Measurements from ENCODE around the gene LYPD4.

Gene LYPD4

GRCh38 chr19:41872775-41873647 lies 28.5 kb upstream of the LYPD4 start:
- peak; percentile 98 for FAIRE-seq

GRCh38 chr19:41872384-41872774 lies 27.9 kb upstream of the LYPD4 start:
- no peak for FAIRE-seq

DNA sequence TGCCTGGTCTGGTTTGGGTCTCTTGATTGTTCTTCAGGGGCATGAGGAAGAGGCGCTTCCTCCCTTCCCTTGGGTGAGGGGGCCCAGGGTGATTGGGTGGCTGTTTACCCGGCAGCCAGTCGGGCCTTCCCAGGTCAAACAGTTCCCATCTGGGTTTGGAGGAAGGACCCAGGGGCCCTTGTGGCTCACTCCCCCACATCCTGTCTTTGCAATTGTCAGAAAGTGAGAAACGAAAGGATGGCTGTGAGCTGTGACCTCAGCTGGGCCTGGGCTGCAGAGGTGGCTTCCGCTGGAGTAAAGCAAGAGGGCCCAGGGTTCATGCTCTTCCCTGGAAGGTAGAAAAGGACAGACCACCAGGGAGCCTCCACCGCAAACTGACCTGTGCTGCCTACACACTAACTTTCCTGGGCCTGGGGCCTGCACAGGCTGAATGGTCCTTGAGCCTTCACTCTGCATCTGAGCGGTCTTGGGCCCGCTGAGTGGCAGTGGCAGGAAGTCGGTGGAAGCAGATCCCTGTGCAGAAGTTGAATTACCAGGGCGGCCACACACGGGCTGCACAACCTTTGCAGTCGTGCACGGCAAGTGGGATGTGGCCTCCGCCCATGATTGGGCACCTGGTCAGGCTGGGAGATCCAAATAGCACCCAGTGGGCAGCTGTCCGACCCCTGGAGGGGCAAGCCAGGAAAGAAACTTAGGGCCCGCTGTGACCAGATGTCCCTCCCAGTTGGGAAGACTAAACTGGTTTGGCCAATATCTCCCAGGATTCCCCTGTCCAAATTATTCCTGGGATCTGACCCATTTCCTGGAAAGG lies 27.3 kb upstream of the LYPD4 start:
- peak; percentile 72 for FAIRE-seq

GRCh38 chr19:41870401-41870873 lies 26.0 kb upstream of the LYPD4 start:
- peak; percentile 97 for FAIRE-seq

DNA sequence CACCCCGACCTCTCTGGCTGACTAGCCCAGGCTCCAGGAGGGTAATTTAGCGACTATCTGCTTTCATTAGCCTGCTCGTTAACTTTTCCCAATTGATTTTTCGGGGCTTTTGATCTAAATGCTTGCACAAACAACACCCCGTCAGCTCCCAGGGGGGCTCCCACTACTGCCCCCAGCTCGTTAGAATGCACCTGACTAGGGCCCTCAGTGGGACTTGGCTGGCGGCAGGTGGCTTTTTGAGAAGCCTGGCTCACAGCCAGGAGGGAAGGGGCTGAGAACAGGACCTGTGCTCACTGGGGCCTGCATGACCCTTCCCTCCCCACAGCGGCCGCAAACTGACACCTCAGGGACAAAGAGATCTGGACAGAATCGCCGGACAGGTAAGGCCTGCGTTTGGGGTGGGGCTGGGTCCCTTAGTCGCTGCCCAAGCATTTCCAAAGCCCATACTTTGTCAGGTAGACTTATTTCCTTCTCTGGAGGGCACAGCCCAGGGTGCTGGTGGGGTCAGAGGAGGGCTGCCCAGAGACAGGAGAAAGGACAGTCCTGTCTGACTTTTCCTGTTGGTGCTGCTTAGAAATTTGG lies 25.0 kb upstream of the LYPD4 start:
- FAIRE-seq: no peak

DNA sequence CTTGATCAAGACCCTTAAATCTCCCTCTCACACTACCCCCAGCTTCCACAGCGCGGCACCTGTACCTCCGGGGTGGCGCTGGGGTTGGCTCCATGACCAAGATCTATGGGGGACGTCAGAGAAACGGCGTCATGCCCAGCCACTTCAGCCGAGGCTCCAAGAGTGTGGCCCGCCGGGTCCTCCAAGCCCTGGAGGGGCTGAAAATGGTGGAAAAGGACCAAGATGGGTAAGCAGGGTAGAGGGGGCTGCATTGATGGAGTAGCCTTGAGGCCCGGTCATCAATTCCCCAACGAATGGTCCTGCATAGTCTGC lies 24.5 kb upstream of the LYPD4 start:
- no peak for FAIRE-seq

GRCh38 chr19:41868120-41868988 lies 23.9 kb upstream of the LYPD4 start:
- no peak for FAIRE-seq

DNA sequence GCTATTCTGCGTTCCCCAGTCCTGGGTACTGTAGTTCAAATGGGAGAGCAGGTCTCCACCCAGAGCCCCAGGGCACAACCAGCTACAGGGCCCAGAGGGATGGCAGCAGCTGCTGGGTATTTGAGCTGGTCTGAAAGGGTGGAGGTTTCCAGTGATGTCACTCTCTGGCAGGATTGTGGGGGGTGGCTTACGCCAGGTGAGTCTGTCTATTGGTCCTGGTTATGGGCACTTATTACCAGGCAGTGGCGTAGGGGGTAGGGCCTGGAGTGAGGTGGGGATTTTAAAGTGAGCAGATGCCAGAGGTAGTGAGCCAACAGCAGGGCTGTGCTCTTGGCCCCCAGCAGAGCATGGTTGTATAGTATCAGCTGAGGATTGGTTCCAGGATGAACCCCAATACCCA lies 21.8 kb upstream of the LYPD4 start:
- no peak for FAIRE-seq

- no peak for FAIRE-seq
Measured at GRCh38 chr19:41864374-41864773, 19.9 kb upstream of the LYPD4 start.

GRCh38 chr19:41863209-41863931 lies 18.9 kb upstream of the LYPD4 start:
- no peak for FAIRE-seq

GRCh38 chr19:41862445-41862986 lies 18.0 kb upstream of the LYPD4 start:
- FAIRE-seq: no peak

GRCh38 chr19:41861846-41862245 lies 17.4 kb upstream of the LYPD4 start:
- FAIRE-seq: no peak

DNA sequence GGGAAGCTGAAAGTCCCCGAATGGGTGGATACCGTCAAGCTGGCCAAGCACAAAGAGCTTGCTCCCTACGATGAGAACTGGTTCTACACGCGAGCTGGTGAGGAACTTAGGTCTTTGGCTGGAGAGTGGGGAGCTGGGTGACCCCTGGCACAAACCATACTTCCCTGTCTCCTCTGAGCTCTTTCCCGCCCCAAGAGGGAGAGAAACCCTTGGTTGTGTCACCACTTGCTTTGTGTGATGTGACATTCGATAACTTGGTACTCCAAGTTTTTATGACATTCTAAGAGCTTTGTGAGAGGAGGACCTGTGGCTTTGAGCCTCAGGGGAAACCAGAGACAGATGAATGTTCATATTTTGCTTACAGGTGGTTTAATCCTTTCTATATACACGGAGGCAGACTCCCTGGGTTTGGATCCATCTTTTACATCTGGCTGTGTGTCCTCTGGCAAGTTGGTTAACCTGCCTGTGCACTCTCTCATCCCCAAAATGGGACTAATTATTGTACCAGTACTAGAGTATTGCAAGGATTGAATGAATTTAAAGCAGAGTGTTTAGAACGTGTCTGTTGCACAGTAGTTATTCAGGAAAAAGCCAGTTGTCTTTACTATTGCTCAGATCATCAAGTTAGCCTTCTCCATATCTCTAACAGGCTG lies 16.8 kb upstream of the LYPD4 start:
- FAIRE-seq: no peak

GRCh38 chr19:41860419-41861115 lies 16.1 kb upstream of the LYPD4 start:
- no peak for FAIRE-seq

DNA sequence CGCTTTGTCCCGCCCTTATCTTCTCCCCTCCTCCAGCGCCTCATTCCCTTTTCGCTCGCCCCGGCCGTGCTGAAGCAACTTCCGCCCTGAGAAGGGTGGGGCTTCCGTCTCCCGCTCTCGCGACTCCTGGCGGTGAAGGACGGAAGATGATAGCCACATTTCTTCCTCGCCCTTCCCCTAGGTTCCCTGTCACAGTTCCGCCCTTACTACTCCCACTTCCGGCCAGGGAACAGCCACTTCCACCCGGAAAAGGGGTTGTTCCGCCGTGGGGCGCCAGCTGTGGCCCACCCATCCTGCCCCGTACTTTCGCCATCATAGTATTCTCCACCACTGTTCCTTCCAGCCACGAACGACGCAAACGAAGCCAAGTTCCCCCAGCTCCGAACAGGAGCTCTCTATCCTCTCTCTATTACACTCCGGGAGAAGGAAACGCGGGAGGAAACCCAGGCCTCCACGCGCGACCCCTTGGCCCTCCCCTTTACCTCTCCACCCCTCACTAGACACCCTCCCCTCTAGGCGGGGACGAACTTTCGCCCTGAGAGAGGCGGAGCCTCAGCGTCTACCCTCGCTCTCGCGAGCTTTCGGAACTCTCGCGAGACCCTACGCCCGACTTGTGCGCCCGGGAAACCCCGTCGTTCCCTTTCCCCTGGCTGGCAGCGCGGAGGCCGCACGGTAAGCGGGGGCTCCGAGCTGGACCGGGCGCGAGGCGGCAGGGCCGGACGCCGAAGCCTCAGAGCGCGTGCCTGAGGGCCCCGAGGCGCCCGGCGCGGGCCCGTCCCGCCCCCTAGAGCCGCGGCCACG lies 15.3 kb upstream of the LYPD4 start, which contains the start of gene RPS19:
TSS of gene RPS19 (plus strand) at position 638 of the 801 bp plus-strand sequence. CDS start 520 bp downstream, outside the sequence.
- peak; percentile 99 for FAIRE-seq

- no peak for FAIRE-seq
Measured at GRCh38 chr19:41859213-41859617, 14.7 kb upstream of the LYPD4 start.

DNA sequence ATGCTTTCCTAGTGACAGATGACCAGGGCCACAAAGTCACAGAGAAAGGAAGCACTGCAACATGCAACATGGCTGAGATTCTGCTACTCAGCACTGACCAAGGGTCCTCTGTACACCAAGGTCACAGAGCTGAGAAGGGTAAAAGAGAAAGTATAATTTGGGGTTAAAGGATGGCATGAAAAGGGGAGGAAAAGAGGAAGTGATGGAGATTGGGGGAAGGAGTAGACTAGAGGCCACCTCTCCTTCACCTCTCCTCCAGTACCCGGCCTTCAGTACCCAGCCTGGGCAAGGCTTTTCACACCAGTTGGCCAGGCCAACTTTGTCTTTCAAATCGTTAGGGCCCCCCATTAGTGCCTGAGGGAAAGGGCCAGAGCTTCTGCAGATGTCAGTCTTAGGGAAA lies 9.3 kb upstream of the LYPD4 start:
- FAIRE-seq: no peak

- FAIRE-seq: no peak
Measured at GRCh38 chr19:41853344-41853743, 8.9 kb upstream of the LYPD4 start.

GRCh38 chr19:41851456-41851855 lies 7.0 kb upstream of the LYPD4 start:
- FAIRE-seq: no peak

Measured in G401.6 (cell line).